ENCODE measurements around the gene CDK17. TPM values are rescaled to one million over a fixed set of nuclear protein-coding genes. Genes with fewer than 3 reads are reported as not detected.
"Not testable (repeated sequence)": the region's sequence is repeated elsewhere in the genome, so short reads cannot be mapped to it uniquely, and the experiment has no call there.

Gene CDK17
- total RNA-seq, 2 donors from 2014 or later, result 34.7 to 79.5 TPM

DNA sequence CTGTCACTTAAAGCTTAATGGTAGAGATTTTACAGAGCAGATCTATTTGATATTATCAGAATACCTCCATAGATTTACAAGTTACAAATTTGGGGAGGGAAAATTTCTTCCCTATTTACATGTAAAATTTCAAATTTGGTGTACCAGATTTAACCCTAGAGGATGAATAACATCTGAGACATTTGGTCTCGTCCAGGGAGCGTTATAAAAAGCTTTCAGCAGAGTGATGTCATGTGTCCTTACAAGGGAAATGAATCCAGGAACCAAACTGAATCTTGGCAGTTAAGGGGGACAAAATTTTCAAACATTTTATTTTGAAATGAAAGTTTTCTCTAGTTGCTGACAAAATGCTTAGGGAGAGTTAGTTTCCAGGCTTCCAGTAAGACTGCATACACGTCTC, 4.5 kb upstream of the CDK17 start:
- DNase-seq (ENCODE audit: low spot score), result no peak
- Histone ChIP-seq H3K36me3 (no peaks in the 10 kb centered on the region), H3K4me1 (replicated peaks) (no peaks in the 10 kb centered on the region), H3K4me3 (no peak overlapping the region), H3K27ac (no peak overlapping the region), H3K9me3 (no peaks in the 10 kb centered on the region), H3K27me3 (replicated peaks; ENCODE audit: insufficient read depth) (no peaks in the 10 kb centered on the region)
- intact Hi-C loops (cut with DNase I), result loop anchor here (5.0 to 10.0 kb wide), 4 partner anchors 97 to 340 kb away; no protein-coding TSS in a partner anchor
- WGBS, result 59% methylated on average over 3 of the region's 3 CpGs
- no peak for TF ChIP-seq POLR2A (IDR thresholded peaks at IDR 0.05)
- TF ChIP-seq POLR2AphosphoS5 (IDR thresholded peaks at IDR 0.05), result no peak
- TF ChIP-seq, protein P1, sequence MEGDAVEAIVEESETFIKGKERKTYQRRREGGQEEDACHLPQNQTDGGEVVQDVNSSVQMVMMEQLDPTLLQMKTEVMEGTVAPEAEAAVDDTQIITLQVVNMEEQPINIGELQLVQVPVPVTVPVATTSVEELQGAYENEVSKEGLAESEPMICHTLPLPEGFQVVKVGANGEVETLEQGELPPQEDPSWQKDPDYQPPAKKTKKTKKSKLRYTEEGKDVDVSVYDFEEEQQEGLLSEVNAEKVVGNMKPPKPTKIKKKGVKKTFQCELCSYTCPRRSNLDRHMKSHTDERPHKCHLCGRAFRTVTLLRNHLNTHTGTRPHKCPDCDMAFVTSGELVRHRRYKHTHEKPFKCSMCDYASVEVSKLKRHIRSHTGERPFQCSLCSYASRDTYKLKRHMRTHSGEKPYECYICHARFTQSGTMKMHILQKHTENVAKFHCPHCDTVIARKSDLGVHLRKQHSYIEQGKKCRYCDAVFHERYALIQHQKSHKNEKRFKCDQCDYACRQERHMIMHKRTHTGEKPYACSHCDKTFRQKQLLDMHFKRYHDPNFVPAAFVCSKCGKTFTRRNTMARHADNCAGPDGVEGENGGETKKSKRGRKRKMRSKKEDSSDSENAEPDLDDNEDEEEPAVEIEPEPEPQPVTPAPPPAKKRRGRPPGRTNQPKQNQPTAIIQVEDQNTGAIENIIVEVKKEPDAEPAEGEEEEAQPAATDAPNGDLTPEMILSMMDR (IDR thresholded peaks at IDR 0.05), result no peak

DNA sequence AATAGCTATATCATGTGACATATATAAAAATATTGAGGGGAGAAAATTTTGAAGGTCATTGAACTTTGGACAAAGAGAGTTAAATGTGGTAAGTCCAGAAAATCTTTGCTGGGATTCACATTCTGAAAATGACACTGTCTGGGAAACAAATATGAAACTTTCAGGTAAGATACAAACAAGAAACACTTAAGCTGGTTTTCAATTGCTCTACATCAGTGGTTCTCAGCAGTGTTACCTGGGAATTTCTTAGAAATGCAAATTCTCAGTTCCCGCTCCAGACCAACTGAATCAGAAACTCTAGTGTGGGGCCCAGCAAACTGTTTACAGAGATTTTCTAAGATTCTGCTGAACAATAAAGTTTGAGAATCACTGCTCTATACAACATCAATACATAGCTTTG, 3.6 kb upstream of the CDK17 start:
- no peaks in the 10 kb centered on the region for H3K9me3 ChIP-seq
- DNase-seq (ENCODE audit: low spot score), result no peak
- H3K27ac ChIP-seq, result no peak overlapping the region

DNA sequence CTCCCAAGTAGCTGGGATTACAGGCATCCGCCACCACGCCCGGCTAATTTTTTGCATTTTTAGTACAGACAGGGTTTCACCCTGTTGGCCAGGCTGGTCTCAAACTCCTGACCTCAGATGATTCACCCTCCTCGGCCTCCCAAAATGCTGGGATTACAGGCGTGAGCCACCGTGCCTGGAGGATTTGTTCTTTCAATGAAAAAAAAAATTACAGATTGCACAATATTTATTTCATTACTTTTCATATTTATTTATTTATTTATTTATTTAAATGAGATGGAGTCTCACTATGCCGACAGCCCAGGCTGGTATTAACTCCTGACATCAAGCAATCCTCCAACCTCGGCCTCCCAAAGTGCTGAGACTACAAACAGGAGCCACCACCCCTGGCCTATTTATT, 2.3 kb upstream of the CDK17 start:
- H3K4me1 ChIP-seq (replicated peaks); H3K27me3 ChIP-seq (replicated peaks; ENCODE audit: insufficient read depth); DNase-seq (ENCODE audit: low spot score); H3K9me3 ChIP-seq; H3K36me3 ChIP-seq; H3K4me3 ChIP-seq; H3K27ac ChIP-seq: not testable (repeated sequence)
- WGBS, result 95% methylated on average over 8 of the region's 8 CpGs
- intact Hi-C loops (cut with DNase I), result loop anchor here (5.0 to 10.0 kb wide), 4 partner anchors 95 to 338 kb away; no protein-coding TSS in a partner anchor

More for the DNA sequence above, 3.6 kb upstream of the CDK17 start:
- TF ChIP-seq, protein P1 (IDR thresholded peaks at IDR 0.05), result no peak
- TF ChIP-seq POLR2A (IDR thresholded peaks at IDR 0.05) (no peak), POLR2AphosphoS5 (IDR thresholded peaks at IDR 0.05) (no peak)
- Histone ChIP-seq H3K36me3 (no peaks in the 10 kb centered on the region), H3K27me3 (replicated peaks; ENCODE audit: insufficient read depth) (no peaks in the 10 kb centered on the region), H3K4me1 (replicated peaks) (no peaks in the 10 kb centered on the region), H3K4me3 (no peak overlapping the region)
- intact Hi-C loops (cut with DNase I), result loop anchor here (5.0 to 10.0 kb wide), 4 partner anchors 97 to 339 kb away; no protein-coding TSS in a partner anchor
- 95% methylated on average over 1 of the region's 1 CpG for WGBS

DNA sequence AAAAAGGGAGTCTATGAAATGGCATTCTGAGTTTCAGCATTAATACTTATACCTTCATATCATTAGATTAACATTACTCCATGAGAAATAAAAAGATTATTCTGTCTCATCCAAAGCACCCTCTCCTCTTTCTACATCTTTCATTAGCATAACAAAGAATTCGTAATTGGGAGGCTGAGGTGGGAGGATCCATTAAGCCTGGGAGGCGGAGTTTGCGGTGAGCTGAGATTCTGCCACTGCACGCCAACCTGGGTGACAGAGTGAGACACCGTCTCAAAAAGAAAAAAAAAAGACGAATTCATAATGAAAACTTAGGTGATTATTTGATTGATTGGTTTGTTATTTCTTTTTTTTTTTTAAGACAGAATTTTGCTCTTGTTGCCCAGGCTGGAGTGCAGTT, 1.8 kb upstream of the CDK17 start:
- no peaks in the 10 kb centered on the region for H3K27me3 ChIP-seq (replicated peaks; ENCODE audit: insufficient read depth)
- H3K9me3 ChIP-seq, result no peaks in the 10 kb centered on the region
- 86% methylated on average over 6 of the region's 6 CpGs for WGBS
- no peak overlapping the region for H3K4me3 ChIP-seq
- no peak overlapping the region for H3K27ac ChIP-seq
- TF ChIP-seq, protein P1 (IDR thresholded peaks at IDR 0.05), result no peak
- no peak for TF ChIP-seq POLR2AphosphoS5 (IDR thresholded peaks at IDR 0.05)
- TF ChIP-seq POLR2A (IDR thresholded peaks at IDR 0.05), result no peak
- intact Hi-C loops (cut with DNase I), result loop anchor here (5.0 to 10.0 kb wide), 4 partner anchors 95 to 337 kb away; no protein-coding TSS in a partner anchor
- H3K36me3 ChIP-seq, result no peaks in the 10 kb centered on the region
- no peaks in the 10 kb centered on the region for H3K4me1 ChIP-seq (replicated peaks)
- no peak for DNase-seq (ENCODE audit: low spot score)

DNA sequence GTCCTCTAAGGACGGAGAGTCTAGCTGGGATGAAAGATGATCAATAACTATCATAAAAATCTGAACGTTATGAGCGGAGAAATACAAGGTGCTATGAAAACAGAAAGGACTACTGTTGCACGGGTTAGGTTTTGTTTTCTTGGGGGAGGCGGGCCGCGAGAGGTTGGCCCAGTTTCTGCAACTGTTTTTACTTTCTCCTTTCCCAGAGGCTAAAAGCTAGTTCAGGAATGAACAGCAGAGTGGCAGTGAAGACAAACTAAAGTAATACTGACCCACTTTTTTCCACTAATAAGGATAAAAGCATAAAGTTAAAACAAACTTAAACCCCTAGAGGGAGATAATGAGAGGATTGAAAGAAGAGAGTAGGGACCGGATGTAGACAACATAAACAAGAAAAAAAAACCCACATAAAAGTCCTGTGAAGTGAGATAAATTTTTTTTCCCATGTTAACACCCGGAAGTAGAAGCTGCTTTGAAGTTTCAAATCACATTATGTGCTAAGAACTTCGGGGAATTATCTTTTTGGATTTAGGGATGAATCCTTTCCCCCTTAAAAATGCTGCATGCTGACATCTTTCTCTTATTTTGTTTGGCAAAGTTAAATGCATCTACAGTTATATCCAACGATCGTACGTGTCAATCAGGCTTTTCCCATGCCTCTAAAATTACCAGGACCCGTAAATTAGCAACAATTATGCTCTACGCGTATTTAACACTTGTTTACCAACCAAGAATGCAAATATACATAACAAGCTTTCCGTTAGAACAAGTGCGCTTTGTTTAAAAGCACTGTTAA, 1.0 kb upstream of the CDK17 start:
- H3K4me1 ChIP-seq (replicated peaks), result no peaks in the 10 kb centered on the region

More for the DNA sequence above, 1.0 kb upstream of the CDK17 start:
- 4% methylated on average over 18 of the region's 18 CpGs for WGBS
- no peaks in the 10 kb centered on the region for H3K9me3 ChIP-seq
- H3K36me3 ChIP-seq, result no peaks in the 10 kb centered on the region
- H3K27me3 ChIP-seq (replicated peaks; ENCODE audit: insufficient read depth), result no peaks in the 10 kb centered on the region
- TF ChIP-seq POLR2A (IDR thresholded peaks at IDR 0.05), result no peak
- TF ChIP-seq, protein P1 (IDR thresholded peaks at IDR 0.05), result peak in 3 of 4 experiments; percentile 20 to 51 (median 44)
- TF ChIP-seq POLR2AphosphoS5 (IDR thresholded peaks at IDR 0.05), result no peak
- peak overlapping the region; percentile 96 to 97 for H3K27ac ChIP-seq
- peak; percentile 20 for DNase-seq (ENCODE audit: low spot score)
- H3K4me3 ChIP-seq, result peak overlapping the region; percentile 87 to 95
- intact Hi-C loops (cut with DNase I), result loop anchor here (5.0 to 10.0 kb wide), 4 partner anchors 94 to 336 kb away; no protein-coding TSS in a partner anchor

Measured in prostate gland (tissue), 2 donors.